ENCODE measurements around the gene TET3.

Gene TET3

GRCh38 chr2:74009577-74009976 lies 24.9 kb downstream of the TET3 start:
- H3K4me3 ChIP-seq (replicated peaks; ENCODE audit: low read depth, low read length) = no peak overlapping the region
- no peak for DNase-seq (ENCODE audit: low read depth)
- no peak for TF ChIP-seq CTCF (IDR thresholded peaks at IDR 0.05; ENCODE audit: low read length, missing control alignments)

- TF ChIP-seq CTCF (IDR thresholded peaks at IDR 0.05; ENCODE audit: low read length, missing control alignments) = no peak
- DNase-seq (ENCODE audit: low read depth) = peak; percentile 41
- H3K4me3 ChIP-seq (replicated peaks; ENCODE audit: low read depth, low read length) = no peak overlapping the region
Measured at GRCh38 chr2:74010087-74010541, 25.4 kb downstream of the TET3 start.

DNA sequence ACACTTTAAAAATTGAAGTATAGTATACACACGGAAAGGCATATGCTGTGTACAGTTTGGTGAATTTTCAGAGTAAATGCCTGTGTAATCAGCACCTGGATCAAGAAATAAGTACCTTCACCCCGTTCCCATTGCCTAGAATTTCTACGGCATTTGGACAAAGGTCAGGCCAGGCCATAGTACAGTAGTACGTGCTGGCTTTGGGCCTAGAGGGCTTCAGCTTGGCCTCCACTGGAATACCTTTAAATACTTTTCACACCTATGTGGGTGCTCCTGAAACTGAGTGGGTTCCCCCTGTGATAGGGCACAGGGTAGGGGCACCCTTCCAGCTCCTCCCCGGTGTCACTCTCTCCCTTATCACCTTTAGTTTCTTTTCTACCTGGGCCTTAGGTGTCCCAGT lies 26.5 kb downstream of the TET3 start:
- no peak for TF ChIP-seq CTCF (IDR thresholded peaks at IDR 0.05; ENCODE audit: low read length, missing control alignments)
- no peak for DNase-seq (ENCODE audit: low read depth)
- no peak overlapping the region for H3K4me3 ChIP-seq (replicated peaks; ENCODE audit: low read depth, low read length)

DNA sequence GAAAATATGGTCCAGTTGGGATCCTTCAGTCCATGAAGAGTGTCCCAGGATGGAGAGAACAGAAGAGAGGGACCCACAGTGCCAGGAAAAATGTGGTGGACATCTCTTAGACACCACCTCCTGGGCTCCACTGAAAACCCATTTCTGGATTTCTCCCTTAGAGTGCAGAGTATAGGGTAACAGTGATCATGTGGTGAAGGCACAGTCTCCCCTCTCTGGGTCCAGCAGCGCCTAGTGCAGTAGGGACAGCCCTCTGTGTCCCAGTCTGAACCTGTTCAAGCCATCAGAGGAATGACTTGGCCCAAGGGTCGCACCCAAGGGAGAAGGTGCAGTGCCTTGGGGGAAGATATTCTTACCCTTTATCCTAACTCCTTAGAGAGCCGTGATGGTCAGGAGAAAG lies 30.1 kb downstream of the TET3 start:
- no peak overlapping the region for H3K4me3 ChIP-seq (replicated peaks; ENCODE audit: low read depth, low read length)
- no peak for TF ChIP-seq CTCF (IDR thresholded peaks at IDR 0.05; ENCODE audit: low read length, missing control alignments)
- DNase-seq (ENCODE audit: low read depth) = no peak

GRCh38 chr2:74017223-74017622 lies 32.5 kb downstream of the TET3 start:
- TF ChIP-seq CTCF (IDR thresholded peaks at IDR 0.05; ENCODE audit: low read length, missing control alignments) = no peak
- no peak for DNase-seq (ENCODE audit: low read depth)
- no peak overlapping the region for H3K4me3 ChIP-seq (replicated peaks; ENCODE audit: low read depth, low read length)

DNA sequence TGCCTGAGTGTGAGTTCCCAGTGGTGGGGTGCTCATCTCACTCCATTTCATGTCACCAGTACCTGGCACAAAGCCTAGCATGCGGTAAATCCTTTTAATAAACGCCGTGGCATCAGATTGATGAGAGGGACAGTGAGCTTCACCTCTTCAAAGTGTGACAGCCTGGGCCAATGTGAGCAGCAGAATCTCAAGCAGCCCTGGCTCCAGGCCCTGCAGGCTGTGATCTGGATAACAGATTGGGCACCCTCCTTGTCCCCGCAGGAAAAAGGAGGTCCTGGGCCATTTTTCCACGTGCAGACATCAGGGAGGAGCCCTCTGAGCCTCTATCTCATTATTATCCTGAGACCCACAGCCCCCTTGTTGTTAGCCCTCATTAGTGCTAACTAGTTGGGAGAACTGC lies 34.8 kb downstream of the TET3 start:
- TF ChIP-seq CTCF (IDR thresholded peaks at IDR 0.05; ENCODE audit: low read length, missing control alignments) = no peak
- no peak overlapping the region for H3K4me3 ChIP-seq (replicated peaks; ENCODE audit: low read depth, low read length)
- no peak for DNase-seq (ENCODE audit: low read depth)

DNA sequence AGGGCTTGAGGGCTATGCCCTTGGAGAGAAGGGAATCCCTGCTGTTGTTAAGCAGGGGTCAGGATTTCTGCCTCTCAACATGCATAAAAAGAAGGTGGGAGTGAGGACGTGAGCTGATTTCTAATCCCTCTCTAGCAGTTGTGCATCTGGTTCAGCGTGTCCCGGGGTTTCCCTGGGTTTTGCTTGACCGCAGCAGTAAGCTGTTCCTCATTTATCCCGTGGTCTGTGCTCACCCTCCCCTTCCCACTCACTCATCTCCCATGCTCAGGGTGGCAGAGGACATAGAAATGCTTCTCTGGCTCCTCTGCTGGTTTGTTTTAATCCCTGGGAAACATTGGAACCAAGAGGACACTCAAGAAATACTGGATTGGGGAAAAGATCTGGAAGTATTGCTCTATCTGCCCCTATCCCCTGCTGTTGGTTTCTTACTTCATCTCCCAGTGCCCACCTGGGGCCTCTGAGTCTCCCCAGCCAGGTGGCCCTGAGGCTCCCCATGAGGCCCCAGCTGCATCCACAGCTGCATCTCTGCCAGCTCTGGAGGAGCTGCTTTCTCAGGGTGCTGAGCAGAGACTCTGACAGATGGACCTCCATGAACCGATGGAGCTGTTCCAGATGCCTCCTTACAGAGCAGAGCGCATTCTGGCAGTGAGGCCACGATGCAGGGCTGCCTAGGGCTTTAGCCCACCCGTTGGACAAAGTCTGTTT lies 36.1 kb downstream of the TET3 start:
- no peak for DNase-seq (ENCODE audit: low read depth)
- H3K4me3 ChIP-seq (replicated peaks; ENCODE audit: low read depth, low read length) = no peak overlapping the region
- TF ChIP-seq CTCF (IDR thresholded peaks at IDR 0.05; ENCODE audit: low read length, missing control alignments) = no peak
